MV-4-11 (cell line): ENCODE data around the gene HAND1.

Source experiments
- DNase-seq: peaks from one replicate; lab custom pipeline; 2025; lab: John Stamatoyannopoulos, UW

HAND1 gene

GRCh38 chr5:154478752-154479159 is 729 bp upstream of the HAND1 start:
- no peak for DNase-seq

GRCh38 chr5:154477382-154478223 is 424 bp downstream of the HAND1 start:
- no peak for DNase-seq

- no peak for DNase-seq
Observed at GRCh38 chr5:154476354-154477205, 1.4 kb downstream of the HAND1 start.

GRCh38 chr5:154475591-154476353 is 2.3 kb downstream of the HAND1 start:
- DNase-seq: no peak

- DNase-seq: no peak
Observed at GRCh38 chr5:154474396-154475334, 3.4 kb downstream of the HAND1 start.

- DNase-seq: no peak
Observed at GRCh38 chr5:154473581-154474283, 4.3 kb downstream of the HAND1 start.

GRCh38 chr5:154472871-154473580 is 5.0 kb downstream of the HAND1 start:
- no peak for DNase-seq

- DNase-seq: no peak
Observed at GRCh38 chr5:154470947-154471870, 6.8 kb downstream of the HAND1 start.

- no peak for DNase-seq
Observed at GRCh38 chr5:154470137-154470536, 7.9 kb downstream of the HAND1 start.

GRCh38 chr5:154467655-154468354 is 10.2 kb downstream of the HAND1 start:
- DNase-seq: peak; percentile 32

- DNase-seq: no peak
Observed at GRCh38 chr5:154466671-154467070, 11.4 kb downstream of the HAND1 start.

GRCh38 chr5:154466147-154466546 is 11.9 kb downstream of the HAND1 start:
- DNase-seq: no peak

- peak; percentile 66 for DNase-seq
Observed at GRCh38 chr5:154465169-154465568, 12.9 kb downstream of the HAND1 start.

- no peak for DNase-seq
Observed at GRCh38 chr5:154464438-154464837, 13.6 kb downstream of the HAND1 start.

GRCh38 chr5:154461531-154461930 is 16.5 kb downstream of the HAND1 start:
- no peak for DNase-seq

GRCh38 chr5:154460172-154460571 is 17.9 kb downstream of the HAND1 start:
- DNase-seq: no peak

GRCh38 chr5:154459015-154459414 is 19.0 kb downstream of the HAND1 start:
- no peak for DNase-seq

- DNase-seq: no peak
Observed at GRCh38 chr5:154456540-154456939, 21.5 kb downstream of the HAND1 start.
